ENCODE data around the gene ZNF816.

DNA sequence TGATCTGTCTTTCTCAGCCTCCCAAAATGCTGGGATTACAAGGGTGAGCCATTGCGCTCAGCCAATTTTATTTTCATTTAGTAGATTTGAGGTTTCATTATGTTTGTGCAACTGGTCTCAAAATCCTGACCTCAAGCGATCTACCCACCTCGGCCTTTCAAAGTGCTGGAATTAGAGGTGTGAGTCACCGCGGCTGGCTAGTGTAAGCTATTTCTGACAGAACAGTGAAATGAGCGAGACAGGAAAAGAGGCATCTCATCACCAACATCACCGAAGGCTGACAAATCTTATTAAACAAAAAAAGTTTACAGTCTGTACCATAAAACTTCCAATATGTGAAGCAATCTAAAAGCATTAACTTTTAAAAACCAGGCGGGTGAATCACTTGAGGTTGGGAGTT is 27.2 kb downstream of the ZNF816 start:
- no peak for TF ChIP-seq CEBPB (IDR thresholded peaks at IDR 0.05; ENCODE audit: low read depth, low read length)
- no peak for TF ChIP-seq JUN (IDR thresholded peaks at IDR 0.05; ENCODE audit: low read depth, low read length)
- TF ChIP-seq POLR2A (IDR thresholded peaks at IDR 0.05; ENCODE audit: control extremely low read depth in 1 of 2, low read depth in 2 of 2, low read length in 2 of 2), result no peak
- TF ChIP-seq EZH2 (IDR thresholded peaks at IDR 0.05; ENCODE audit: low read depth, low read length, severe bottlenecking), result no peak
- no peak for TF ChIP-seq CTCF (IDR thresholded peaks at IDR 0.05; ENCODE audit: control extremely low read depth in 1 of 3, insufficient read depth in 1 of 3, low read depth in 1 of 3, low read length in 3 of 3)
- TF ChIP-seq FOSL1 (IDR thresholded peaks at IDR 0.05; ENCODE audit: insufficient read depth, low read depth, low read length), result no peak
- TF ChIP-seq YY1 (IDR thresholded peaks at IDR 0.05; ENCODE audit: low read depth, low read length), result no peak

All from H1 (cell line).